Measurements from ENCODE around the gene CHPF. TPM values are rescaled to one million over a fixed set of nuclear protein-coding genes. Genes with fewer than 3 reads are reported as not detected.

CHPF gene
- total and polyA plus RNA-seq, 2 donors (not counting 3 experiments of a cell fraction or from before 2014, with no cell fraction given), result 0.24 to 0.32 TPM

- H3K27me3 ChIP-seq (ENCODE audit: control insufficient read depth in 2 of 2, insufficient read depth in 2 of 2, low read length in 2 of 2), result peaks cover 60 to 67% of the 10 kb centered on the region in 2 experiments
- H3K4me3 ChIP-seq (replicated peaks in 1 of 3; ENCODE audit: insufficient read depth in 1 of 3, low read depth in 1 of 3, low read length in 3 of 3), result no peak within 1 kb of the TSS
- intact Hi-C loops (cut with micrococcal nuclease) (no loop called here), dilution Hi-C loops (cut with MboI; ENCODE audit: extremely low pct_ligation_motif_present, low sequenced_read_pairs) (no loop called here)
- H3K79me2 ChIP-seq (ENCODE audit: control insufficient read depth, insufficient read depth, low read length), result no peaks in the 10 kb centered on the region
- H3K9ac ChIP-seq (replicated peaks; ENCODE audit: extremely low read depth, insufficient read depth, low read length), result no peak within 1 kb of the TSS
- no TSS peak for BruUV-seq (replicated peaks)
- H4K20me1 ChIP-seq (replicated peaks; ENCODE audit: control insufficient read depth, extremely low read depth, insufficient read depth, low read length), result no peaks in the 10 kb centered on the region
- POLR2A ChIA-PET, result no interaction called here
- CTCF ChIA-PET, result interaction anchor here (1.2 to 6.6 kb wide), 3 partner anchors 8 to 19 kb away, joined by 3 to 39 read pairs (median 8); a partner anchor contains a TSS
- no peaks in the 10 kb centered on the region for H3K9me1 ChIP-seq (replicated peaks; ENCODE audit: control insufficient read depth, extremely low read depth, insufficient read depth, low read length)
- DNase-seq (ENCODE audit: low read depth, low spot score) (no peak), FAIRE-seq (no peak)
- no peak within 1 kb of the TSS for H3K4me2 ChIP-seq (ENCODE audit: insufficient read depth, low read length)
- TF ChIP-seq GATA2 (IDR thresholded peaks at IDR 0.05; ENCODE audit: insufficient read depth, insufficient read length, low read depth, low read length) (no peak), CTCF (IDR thresholded peaks at IDR 0.05; ENCODE audit: extremely low read depth in 1 of 2, insufficient read depth in 1 of 2, low read depth in 1 of 2, low read length in 2 of 2) (no peak), EZH2 (IDR thresholded peaks at IDR 0.05; ENCODE audit: borderline replicate concordance, low read depth, low read length, severe bottlenecking) (peak; percentile 59), POLR2AphosphoS5 (IDR thresholded peaks at IDR 0.05; ENCODE audit: insufficient read depth, low read depth, low read length) (no peak), JUN (IDR thresholded peaks at IDR 0.05; ENCODE audit: borderline replicate concordance, insufficient read depth, insufficient read length, low read depth) (no peak), FOS (IDR thresholded peaks at IDR 0.05; ENCODE audit: borderline replicate concordance, insufficient read depth, low read length) (no peak)
- no peaks in the 10 kb centered on the region for H3K9me3 ChIP-seq (replicated peaks; ENCODE audit: control insufficient read depth, insufficient read depth, low read length)
- H3K27ac ChIP-seq (ENCODE audit: insufficient read depth, low read depth, low read length), result no peak within 1 kb of the TSS
- H3K36me3 ChIP-seq (ENCODE audit: control insufficient read depth in 2 of 2, extremely low read depth in 1 of 2, insufficient read depth in 2 of 2, low read length in 2 of 2), result no peaks in the 10 kb centered on the region
- no peaks in the 10 kb centered on the region for H3K4me1 ChIP-seq (ENCODE audit: control insufficient read depth, extremely low read depth, insufficient read depth, low read length)
- H2AFZ ChIP-seq (ENCODE audit: low read depth, low read length), result no peak within 1 kb of the TSS
Observed at GRCh38 chr2:219514196-219514761, 29.3 kb downstream of the CHPF start, which contains the start of gene ASIC4. TSS of gene ASIC4 (plus strand) at chr2:219514482. CDS start at chr2:219514725, 243 bp downstream.
